Activated T-cell treated with anti-CD3 and anti-CD28 coated beads for 4 hours (primary cell): ENCODE results near the gene IRAK3.

Experiments used
- DNase-seq: peaks from one replicate; pipeline ENCODE4 v3.0.0-alpha.2; 2020

The IRAK3 gene, protein sequence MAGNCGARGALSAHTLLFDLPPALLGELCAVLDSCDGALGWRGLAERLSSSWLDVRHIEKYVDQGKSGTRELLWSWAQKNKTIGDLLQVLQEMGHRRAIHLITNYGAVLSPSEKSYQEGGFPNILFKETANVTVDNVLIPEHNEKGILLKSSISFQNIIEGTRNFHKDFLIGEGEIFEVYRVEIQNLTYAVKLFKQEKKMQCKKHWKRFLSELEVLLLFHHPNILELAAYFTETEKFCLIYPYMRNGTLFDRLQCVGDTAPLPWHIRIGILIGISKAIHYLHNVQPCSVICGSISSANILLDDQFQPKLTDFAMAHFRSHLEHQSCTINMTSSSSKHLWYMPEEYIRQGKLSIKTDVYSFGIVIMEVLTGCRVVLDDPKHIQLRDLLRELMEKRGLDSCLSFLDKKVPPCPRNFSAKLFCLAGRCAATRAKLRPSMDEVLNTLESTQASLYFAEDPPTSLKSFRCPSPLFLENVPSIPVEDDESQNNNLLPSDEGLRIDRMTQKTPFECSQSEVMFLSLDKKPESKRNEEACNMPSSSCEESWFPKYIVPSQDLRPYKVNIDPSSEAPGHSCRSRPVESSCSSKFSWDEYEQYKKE

DNA sequence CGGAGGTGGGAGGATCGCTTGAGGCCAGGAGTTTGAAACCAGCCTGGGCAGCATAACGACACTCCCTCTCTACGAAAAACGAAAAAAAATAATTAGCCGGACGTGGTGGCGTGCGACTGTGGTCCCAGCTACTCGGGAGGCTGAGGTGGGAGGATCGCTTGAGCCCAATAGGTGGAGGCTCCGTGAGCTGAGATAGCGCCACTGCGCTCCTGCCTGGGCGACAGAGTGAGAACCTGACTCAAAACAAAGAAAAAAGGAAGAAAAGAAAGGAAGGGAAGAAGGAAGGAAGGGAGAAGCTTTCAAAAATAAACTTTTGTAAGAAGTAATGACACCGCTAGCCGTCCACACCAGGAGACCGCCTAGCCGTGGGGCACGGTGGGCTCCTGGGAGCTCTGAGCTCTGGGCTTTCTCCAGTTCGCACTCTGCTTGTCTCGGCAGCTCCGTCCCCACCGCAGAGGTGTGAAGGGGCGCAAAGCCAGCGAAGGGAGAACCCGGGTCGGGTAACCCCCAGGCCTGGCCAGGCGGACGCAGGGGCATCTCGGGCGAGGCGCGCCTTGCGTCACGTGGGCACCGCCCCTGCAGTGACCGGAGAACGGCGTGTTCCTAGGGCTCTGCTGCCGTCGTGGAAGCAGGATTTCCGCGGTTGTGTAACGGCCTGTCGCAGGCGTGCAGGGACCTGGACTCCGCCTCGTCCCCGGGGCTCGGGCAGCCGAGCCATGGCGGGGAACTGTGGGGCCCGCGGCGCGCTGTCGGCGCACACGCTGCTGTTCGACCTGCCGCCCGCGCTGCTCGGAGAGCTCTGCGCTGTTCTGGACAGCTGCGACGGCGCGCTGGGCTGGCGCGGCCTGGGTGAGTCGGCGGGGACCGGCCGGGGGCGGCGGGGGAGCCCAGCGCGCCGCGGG lies at the start of gene IRAK3:
IRAK3 (plus strand) TSS at position 631 of the 902 bp plus-strand sequence; CDS start at position 717, 86 bp downstream.
- no peak for DNase-seq

DNA sequence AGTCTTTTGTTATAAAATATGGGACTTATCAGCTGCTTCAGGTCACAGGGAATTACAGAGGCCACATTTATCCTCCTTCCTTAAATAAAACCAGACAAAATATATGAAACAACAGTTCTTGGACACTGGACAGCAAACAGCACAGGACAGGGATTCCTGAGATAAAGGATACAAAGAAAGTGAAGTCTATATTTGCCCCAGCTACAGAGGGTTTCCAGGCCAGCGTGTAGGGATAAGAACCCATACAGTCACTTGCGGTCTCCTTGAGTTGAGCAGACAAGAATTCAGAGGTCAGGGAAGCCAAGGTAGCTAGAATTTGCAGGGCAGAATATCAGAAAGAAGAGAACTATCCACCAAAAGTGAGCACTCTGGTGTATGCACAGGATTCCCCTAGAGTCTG lies 49.7 kb upstream of the IRAK3 start:
- no peak for DNase-seq

DNA sequence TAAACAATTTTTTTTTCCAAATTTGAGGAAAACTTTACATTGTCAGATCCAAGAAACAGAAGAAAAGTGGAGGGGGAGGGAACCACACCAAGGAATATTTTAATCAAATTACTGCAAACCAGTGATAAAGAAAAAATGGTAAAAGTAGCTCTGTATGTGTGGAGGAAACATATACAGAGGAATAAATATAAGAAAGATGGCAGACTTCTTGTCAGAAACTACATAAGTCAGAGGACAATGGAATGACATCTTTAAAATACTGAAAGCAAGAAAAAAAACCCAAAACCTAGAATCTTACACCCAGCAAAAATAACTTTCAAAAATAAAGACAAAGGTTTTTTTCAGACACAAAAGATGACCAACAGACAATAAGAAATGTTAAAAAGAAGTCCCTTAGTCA lies 48.3 kb upstream of the IRAK3 start:
- DNase-seq, result no peak

DNA sequence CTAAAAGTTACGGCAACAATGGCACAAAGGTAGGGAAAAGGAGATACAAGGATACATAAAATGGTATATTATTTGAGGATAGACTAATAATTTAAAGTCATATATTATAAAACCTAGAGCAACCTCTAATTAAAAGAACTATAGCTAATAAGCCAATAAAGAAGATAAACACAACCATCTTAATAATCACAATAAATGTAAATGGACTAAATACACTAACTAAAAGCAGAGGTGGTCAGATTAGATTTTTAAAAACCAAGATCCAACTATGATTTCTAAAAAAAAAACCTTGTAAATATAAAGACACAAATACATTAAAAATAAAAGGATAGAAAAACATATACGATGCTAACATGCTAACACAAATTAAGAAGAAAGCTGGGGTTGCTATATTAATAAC lies 47.7 kb upstream of the IRAK3 start:
- no peak for DNase-seq

DNA sequence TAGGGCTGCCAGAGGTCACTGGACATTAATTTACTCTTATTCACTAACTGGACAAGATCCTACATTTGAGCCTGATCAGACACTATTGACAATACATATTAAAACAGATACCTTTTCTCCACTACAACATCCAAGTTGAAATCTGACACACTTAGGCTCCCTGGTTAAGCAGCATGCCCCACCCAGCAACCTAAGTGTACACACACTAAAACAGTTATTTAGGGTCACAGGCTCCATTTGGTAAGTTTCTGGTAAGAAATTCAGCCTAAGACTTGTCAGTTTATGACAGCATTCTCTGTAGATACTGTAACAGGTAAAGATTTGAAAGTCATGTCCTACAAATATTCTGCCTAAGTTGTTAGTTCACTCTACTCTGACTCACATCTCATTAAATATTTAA lies 46.2 kb upstream of the IRAK3 start:
- DNase-seq, result no peak

DNA sequence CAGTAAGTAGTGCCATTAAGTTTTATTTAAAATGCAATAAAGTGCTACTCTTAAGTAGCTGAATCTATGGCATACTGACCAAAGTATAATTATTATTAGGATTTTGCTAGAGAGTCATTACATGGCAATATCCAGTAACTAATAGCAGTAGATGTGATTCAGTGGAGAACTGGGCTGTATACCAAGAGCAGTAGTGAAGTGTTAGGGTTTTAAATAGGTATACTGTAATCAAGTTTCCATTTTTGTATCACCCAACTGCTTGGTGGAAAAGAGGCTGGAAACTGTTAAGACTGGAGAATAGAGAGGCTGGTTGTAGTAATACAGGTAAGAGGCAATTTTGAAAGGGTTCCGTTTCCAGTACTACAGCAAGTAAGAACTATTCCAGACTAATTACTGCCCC lies 45.1 kb upstream of the IRAK3 start:
- DNase-seq, result no peak

DNA sequence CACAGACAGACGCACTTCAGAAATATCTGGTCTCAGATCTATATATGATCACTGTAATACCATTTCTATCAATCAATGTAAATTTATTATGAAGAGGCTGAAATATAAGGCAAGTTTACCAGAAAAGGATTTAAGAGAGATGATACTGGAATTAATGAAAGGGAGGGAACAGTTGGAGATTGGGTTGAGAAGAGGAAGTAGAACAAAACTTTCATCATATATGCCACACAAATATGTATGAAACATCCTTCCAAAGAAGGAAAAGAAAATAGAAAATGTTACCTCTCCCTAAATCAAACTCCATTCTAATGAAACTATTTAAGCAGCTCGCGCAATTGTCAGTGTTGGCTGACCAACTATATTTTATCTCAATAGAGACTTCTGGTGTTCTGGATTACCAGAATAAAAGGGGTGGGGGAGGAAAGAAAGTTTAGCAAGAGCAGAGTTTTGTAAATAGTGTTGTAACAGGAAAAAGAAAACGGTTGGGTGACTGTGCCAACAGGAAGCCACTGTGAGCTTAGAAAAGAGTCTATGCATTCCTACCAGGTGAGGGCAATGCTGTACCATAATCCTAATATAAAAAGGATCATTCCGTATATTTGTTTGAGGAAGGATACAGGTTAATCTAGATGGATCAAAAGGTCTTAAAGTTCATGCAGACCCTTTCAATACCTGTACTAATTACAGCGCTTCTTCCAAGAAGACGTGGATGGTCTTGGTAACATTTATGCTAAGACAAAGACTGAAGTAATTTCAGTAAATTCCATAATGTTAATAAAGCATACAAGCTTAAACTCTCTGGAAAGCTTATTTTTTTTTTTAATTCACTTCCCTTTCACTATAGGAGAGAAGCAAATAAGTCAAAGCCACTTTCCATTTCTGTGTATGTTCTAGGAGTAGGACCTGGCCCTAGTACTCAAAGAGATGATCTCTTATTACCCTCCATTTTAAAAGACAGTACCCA lies 43.9 kb upstream of the IRAK3 start:
- DNase-seq, result no peak

DNA sequence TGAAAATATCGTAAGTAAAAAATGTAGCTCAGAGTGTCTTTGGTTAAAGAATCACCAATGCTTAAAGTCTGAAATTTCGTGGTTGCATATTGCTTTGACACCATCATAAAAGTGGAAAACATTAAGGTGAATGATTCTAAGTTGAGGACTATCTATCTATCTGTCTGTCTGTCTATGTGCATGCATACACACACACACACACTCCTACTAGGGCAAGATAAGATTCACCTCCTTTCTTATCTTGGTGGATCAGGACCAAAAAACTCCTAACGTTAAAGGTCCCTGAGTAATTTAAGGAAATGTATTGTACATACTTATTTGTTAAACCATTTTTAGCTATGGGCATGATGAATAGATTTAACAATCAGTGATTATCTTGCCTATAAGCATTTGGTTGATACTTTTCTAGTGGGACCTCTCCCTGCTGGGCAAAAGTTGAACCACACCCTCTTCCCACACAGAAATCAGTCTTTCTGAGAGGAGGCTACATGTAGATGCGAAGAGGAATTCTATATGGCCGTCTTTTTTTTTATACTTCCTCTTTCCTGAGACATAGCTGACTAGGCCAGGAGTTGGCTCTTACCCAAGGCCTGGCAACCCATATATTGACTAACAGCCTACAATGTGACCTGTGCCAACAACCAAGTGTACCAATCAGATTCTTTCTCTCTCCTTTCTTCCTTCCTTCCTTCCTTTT lies 39.2 kb upstream of the IRAK3 start:
- DNase-seq, result no peak

DNA sequence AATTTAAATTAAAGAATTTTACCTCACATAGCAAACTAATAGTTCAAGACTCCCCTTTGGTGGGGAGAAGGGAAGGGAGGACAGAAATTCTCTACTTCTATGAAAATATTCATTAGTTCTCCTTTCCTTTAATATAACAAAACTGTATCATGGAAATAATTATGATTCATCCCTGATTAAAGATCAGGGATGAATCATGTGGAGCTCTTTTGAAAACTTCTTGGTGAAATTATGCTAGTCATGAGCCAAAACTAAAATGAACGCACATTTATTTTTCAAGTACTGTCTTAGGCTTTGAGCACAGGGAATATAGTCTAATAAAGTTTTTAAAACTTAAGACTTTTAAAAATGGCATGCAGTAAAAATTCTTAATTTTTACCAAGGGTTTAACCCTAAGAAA lies 36.3 kb upstream of the IRAK3 start:
- DNase-seq, result no peak

DNA sequence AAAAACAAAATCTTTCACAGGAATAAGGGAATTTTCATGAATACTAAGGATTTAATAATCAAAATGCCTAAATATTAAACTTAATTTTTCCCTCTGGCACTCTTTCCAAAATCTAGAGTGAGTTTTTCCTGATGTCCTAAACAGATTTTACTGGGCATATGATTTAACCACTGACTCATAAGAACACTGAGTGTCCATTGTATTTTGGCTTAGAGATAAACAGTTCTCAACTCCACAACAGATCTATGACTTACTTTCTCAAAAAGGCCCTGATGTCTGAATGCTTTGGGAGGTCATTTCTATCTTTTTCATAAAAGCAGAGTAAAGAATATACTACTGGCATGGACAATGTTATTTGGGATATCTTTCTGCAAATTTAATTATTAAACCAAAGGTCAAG lies 34.2 kb upstream of the IRAK3 start:
- DNase-seq, result no peak

DNA sequence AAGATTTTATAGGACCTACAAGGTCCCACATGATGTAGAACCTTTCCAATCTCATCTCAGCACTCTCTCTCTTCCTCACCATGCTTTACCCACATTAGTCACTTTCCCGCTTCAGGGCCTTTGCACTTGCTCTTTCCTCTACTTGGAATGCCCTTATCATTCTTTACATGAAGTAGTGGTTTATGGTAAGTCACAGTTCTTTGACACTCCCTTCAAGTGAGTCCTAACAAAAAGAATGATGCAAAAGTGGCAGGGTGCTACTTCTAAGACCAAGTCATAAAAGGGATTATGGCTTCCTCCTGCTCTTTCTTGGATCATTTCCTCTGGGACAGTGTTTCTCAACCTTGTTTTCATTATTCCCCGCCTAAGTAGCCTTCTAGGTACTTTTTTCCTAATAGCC lies 32.4 kb upstream of the IRAK3 start:
- DNase-seq, result no peak

DNA sequence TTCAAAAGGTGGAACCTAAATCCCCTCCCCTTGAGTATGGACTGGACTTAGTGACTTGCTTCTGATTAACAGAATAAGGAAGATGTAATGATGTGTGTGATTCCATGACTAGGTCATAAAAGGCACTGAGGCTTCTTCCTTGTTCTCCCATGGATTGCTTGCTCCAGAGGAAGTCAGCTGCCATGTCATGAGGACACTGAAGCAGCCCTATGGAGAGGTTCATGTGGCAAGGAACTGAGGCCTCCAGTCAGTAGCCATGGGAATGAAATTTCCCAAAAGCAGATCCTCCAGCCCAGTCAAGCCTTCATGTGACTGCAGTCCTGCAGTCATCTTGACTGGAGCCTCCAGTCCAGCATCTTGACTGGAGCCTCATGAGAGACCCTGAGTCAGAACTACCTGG lies 29.9 kb upstream of the IRAK3 start:
- DNase-seq, result no peak

DNA sequence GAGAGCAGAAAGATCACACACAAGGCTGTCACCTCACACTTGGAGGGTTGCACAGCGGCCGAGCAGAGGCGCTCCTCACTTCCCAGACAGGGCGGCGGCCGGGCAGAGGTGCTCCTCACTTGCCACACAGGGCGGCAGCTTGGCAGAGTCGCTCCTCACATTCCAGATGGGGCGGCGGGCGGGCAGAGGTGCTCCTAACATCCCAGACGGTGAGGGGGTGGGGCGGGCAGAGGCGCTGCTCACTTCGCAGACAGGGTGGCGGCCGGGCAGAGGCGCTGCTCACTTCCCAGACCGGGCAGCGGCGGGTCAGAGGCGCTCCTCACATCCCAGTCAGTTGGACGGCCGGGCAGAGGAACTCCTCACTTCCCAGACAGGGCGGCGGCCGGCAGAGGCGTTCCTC lies 28.3 kb upstream of the IRAK3 start:
- no peak for DNase-seq

DNA sequence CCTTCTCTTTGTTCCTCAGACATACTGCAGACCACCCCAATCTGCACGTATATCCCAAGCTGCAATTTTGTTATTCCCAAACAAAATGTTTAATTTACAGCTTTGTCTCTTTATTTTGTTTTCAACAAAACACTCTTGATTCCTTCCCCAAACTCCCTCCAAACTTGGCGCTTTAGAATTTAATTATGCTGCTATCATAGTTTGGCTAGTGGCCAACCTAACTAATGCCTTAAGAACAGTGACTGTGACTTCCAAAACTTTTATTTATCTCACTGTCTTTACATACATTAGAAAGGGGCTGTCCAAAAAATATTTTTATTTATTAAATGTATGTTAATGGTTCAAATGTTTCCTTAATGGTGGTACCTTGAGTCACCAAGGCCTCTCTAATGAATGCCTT lies 26.3 kb upstream of the IRAK3 start:
- no peak for DNase-seq

DNA sequence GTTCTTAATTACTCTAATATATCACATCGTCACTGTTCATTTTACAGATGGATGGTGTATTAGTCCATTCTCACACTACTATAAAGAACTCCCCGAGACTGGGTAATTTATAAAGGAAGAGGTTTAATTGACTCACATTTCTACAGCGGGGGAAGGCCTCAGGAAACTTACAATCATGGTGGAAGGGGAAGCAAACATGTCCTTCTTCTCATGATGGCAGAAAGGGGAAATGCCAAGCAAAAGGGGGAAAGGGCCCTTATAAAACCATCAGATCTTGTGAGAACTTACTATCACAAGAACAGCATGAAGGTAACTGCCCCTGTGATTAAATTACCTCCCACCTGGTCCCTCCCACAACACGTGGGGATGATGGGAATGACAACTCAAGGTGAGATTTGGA lies 25.7 kb upstream of the IRAK3 start:
- DNase-seq, result no peak

DNA sequence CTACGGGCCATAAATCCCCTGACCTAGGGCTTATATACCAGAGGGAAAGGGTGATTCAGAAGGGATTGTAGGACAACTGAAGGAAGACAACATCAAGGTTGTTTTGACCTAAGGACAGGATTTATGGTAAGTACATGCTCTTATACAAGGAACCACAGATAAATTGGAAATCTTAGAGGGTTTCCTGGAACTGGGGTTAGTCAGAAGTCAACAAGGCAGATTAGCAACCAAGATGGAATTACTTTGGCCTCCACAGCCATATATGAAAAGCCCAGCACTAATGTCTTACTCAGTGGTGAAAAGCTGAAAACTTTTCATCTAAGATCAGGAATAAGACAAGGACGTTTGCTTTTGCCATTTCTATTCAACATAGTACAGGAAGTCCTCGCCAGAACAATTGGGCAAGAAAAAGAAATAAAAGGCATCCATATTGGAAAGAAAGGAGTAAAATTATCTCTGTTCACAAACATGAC lies 24.6 kb upstream of the IRAK3 start:
- no peak for DNase-seq

DNA sequence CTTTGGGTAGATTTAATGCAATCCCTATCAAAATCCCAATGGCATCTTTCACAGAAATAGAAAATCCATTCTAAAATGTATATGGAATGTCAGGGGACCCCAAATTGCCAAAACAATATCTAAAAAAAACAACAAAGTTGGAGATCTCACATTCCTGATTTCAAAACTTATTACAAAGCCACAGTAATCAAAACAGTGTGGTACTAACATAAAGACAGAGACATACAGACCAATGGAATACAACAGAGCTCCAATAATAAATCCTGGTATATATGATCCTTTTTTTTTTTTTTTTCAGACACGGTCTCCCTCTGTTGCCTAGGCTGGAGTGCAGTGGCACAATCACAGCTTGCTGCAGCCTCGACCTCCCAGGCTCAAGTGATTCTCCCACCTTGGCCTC lies 23.9 kb upstream of the IRAK3 start:
- no peak for DNase-seq

DNA sequence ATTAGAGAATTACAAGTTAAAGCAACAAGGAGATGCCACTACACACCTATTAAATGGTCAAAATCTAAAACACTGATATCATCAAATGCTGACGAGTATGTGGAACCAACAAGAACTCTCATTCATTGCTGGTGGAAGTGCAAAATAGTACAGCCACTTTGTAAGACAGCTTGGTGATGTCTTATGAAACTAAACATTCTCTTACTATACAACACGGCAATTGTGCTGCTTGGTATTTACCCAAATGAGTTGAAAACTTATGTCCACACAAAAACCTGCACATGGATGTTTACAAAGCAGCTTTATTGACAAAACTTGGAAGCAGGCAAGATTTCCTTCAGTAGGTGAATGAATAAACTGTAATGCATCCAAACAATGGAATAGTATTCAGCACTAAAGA lies 22.5 kb upstream of the IRAK3 start:
- DNase-seq, result no peak

DNA sequence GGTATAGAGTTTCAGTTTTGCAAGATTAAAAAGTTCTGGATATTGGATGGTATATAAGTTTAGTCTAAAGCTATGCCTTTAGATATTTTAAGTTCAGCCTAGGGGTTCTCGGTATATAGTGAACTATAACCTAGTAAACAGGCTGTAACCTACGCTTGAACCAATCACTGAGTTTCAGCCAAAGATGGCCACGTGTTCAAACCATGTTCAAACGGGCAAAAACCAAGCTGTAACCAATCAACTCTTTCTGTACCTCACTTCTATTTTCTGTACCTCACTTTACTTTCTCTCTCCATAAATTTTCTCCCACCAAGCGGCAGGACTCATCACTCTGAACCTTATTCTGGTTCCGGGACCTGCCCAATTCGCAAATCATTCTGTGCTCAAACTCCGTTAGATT lies 20.6 kb upstream of the IRAK3 start:
- DNase-seq, result no peak

DNA sequence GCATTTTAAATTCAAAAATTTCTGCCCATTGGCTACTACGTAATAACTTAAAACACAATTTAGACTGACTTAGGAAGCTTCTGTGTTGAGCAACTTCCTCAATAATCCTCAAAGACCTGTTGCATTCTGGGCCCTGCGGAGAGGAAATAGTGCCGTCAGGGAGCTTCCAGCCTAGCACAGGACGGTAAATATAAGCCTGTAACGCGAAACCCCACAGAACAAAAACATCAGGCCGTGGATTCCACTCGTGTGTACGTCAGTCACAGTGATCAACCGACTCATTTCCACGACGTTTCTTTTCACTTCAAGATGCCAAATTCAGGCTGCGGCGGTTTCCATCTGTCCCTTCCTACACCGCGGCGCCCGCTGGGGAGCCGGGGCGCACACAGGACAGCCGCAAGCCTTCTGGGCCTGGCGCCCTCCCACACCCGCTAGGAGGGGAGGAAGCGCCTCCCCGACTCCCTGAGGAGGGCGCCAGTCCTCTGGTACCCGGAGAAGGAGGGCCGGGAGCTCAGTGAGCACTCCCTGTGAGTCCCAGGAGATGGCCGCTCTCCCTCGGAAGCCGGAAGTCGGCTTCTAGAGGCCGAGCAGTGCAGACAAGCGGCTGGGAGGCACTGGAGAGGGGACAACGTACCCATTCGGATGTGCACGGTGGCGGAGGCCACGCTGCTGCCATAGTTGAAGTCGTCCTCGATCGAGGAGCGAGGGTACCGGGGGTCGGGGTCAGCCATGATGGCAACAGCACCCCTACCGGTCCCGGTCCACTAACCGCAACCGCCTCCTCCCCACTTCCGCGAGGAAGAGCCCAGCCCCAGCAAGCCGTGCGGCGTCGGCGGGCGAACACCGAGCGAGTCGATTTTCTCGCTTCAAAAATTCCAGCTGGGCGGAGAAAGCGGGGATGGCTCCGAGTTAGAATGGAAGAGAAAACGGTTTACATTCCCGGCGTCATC lies 19.5 kb upstream of the IRAK3 start, which contains the start of gene TMBIM4:
TMBIM4 (minus strand) TSS at position 776 of the 950 bp plus-strand sequence; CDS start at position 731, 45 bp downstream.
- DNase-seq, result peak; percentile 75
